Brain microvascular endothelial cell (primary cell): ENCODE data around the gene NKX1-2.

Experiments
- DNase-seq: peaks from one replicate; pipeline ENCODE4 v3.0.0-alpha.2; 2020
- H3K27ac ChIP-seq: fragments of 250-450 bp; sonication (Bioruptor Pico); 2 replicates; pipeline ENCODE4 v1.5.1; 2020; ENCODE audit warnings: mild to moderate bottlenecking, moderate library complexity
- H3K27me3 ChIP-seq: fragments of 250-450 bp; sonication (Bioruptor Pico); replicated peaks from 2 replicates; pipeline ENCODE4 v1.5.1; 2020; ENCODE audit warnings: mild to moderate bottlenecking
- H3K36me3 ChIP-seq: fragments of 250-450 bp; sonication (Bioruptor Pico); replicated peaks from 2 replicates; pipeline ENCODE4 v1.5.1; 2020; ENCODE audit warnings: mild to moderate bottlenecking
- H3K4me3 ChIP-seq: 2 replicates; pipeline ENCODE4 v1.5.1; 2011; ENCODE audit warnings: low read depth, mild to moderate bottlenecking, control low read depth, low read length, moderate library complexity
- CTCF ChIP-seq: IDR thresholded peaks from 2 replicates; pipeline ENCODE4 v1.5.1; 2011; ENCODE audit warnings: low read depth, mild to moderate bottlenecking, moderate library complexity, low read length, control low read depth, inconsistent platforms; ENCODE audit errors: missing control alignments
- in situ Hi-C: cut with HindIII; loops from 2 replicates; pipeline ENCODE4 v1.10.0; 2017; ENCODE audit warnings: low sequenced_read_pairs, low pct_ligation_motif_present

NKX1-2 gene

GRCh38 chr10:124430077-124430476 lies 19.8 kb downstream of the NKX1-2 start:
- Histone ChIP-seq H3K36me3 (no peaks in the 10 kb centered on the region), H3K27me3 (peaks cover 4% of the 10 kb centered on the region), H3K27ac (no peak overlapping the region), H3K4me3 (no peak overlapping the region)
- no peak for TF ChIP-seq CTCF
- in situ Hi-C loops = no loop called here
- no peak for DNase-seq

GRCh38 chr10:124429576-124429975 lies 20.3 kb downstream of the NKX1-2 start:
- TF ChIP-seq CTCF = no peak
- H3K4me3 ChIP-seq = no peak overlapping the region
- in situ Hi-C loops = no loop called here
- DNase-seq = no peak
- H3K27ac ChIP-seq = no peak overlapping the region
- peaks cover 4% of the 10 kb centered on the region for H3K27me3 ChIP-seq
- H3K36me3 ChIP-seq = no peaks in the 10 kb centered on the region

- TF ChIP-seq CTCF = no peak
- no peak for DNase-seq
- in situ Hi-C loops = no loop called here
Observed at GRCh38 chr10:124428207-124428777, 21.5 kb downstream of the NKX1-2 start.

GRCh38 chr10:124425227-124425962 lies 24.4 kb downstream of the NKX1-2 start:
- Histone ChIP-seq H3K4me3 (no peak overlapping the region), H3K27ac (no peak overlapping the region), H3K36me3 (no peaks in the 10 kb centered on the region), H3K27me3 (peaks cover 4% of the 10 kb centered on the region)
- no peak for TF ChIP-seq CTCF
- DNase-seq = no peak
- in situ Hi-C loops = no loop called here

More at GRCh38 chr10:124428207-124428777, 21.5 kb downstream of the NKX1-2 start:
- no peak overlapping the region for H3K4me3 ChIP-seq
- no peaks in the 10 kb centered on the region for H3K36me3 ChIP-seq
- H3K27me3 ChIP-seq = peaks cover 4% of the 10 kb centered on the region
- no peak overlapping the region for H3K27ac ChIP-seq

GRCh38 chr10:124423813-124424212 lies 26.0 kb downstream of the NKX1-2 start:
- Histone ChIP-seq H3K27ac (no peak overlapping the region), H3K36me3 (no peaks in the 10 kb centered on the region), H3K27me3 (peaks cover 2% of the 10 kb centered on the region), H3K4me3 (no peak overlapping the region)
- in situ Hi-C loops = no loop called here
- no peak for DNase-seq
- TF ChIP-seq CTCF = no peak
